Activated naive CD8-positive, alpha-beta T cell treated with anti-CD3 and anti-CD28 coated beads for 36 hours (primary cell): Measurements from ENCODE around the gene COTL1. TPM values are rescaled to one million over a fixed set of nuclear protein-coding genes. Genes with fewer than 3 reads are reported as not detected.

Experiments
- DNase-seq: peaks from one replicate; pipeline ENCODE4 v3.0.0; 2021
- H3K27ac Mint-ChIP-seq: one replicate; pipeline ENCODE4 v1.8.0; 2022; ENCODE audit warnings: mild to moderate bottlenecking, moderate library complexity, mixed read lengths
- H3K27me3 Mint-ChIP-seq: one replicate; pipeline ENCODE4 v1.8.0; 2022; ENCODE audit warnings: mild to moderate bottlenecking, mixed read lengths
- H3K36me3 Mint-ChIP-seq: one replicate; pipeline ENCODE4 v1.8.0; 2021; ENCODE audit warnings: mild to moderate bottlenecking, mixed read lengths
- H3K4me1 Mint-ChIP-seq: one replicate; pipeline ENCODE4 v1.8.0; 2021; ENCODE audit warnings: mixed read lengths
- H3K4me3 Mint-ChIP-seq: one replicate; pipeline ENCODE4 v1.8.0; 2022; ENCODE audit warnings: mild to moderate bottlenecking, moderate library complexity, mixed read lengths
- H3K9me3 Mint-ChIP-seq: one replicate; pipeline ENCODE4 v1.8.0; 2022; ENCODE audit warnings: mixed read lengths
- total RNA-seq, 2 experiments: library from RNA; stranded (reverse); gene quantifications; one replicate each; pipeline ENCODE4 v1.2.3, GENCODE V29; 2021

The COTL1 gene
- total RNA-seq, 2 experiments from 2014 or later, result 588 to 605 TPM

DNA sequence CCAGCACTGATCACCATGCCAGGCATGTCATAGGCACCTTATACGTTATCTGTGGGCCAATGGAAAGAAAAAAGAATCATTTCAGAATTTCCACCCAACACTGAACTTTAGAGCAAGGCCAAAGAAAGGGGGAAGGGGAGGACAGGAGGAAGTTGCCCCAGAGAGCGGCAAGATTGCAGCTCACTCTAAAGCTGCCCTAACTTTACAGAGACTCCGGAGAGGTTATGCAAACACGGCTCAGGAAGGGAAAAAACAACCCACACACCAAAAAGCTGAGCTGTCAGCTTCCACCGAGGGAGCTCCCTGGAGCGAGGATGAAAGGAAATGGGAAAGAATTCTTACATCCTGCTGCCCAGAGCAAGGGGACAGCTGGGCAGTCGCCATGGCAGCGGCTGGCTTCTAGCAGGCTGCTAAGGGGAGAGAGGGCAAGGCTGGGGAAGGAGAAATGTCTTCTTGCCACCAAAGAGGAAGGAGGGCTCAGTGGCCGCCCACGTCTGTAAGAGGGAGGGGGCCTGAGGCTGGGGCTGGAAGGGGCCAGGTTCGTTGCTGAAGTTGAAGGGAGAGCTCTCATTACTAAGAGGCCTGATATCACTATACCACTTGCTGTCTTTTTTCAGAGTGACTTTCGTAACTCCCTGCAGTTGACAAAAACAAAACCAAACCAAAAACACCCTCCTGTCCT, 18.2 kb downstream of the COTL1 start:
- Mint-ChIP-seq H3K36me3 (peaks cover 56% of the 10 kb centered on the region), H3K4me1 (peaks cover 90% of the 10 kb centered on the region), H3K4me3 (peak overlapping the region; percentile 83), H3K9me3 (no peaks in the 10 kb centered on the region), H3K27ac (peak overlapping the region; percentile 99), H3K27me3 (no peaks in the 10 kb centered on the region)
- peak; percentile 85 for DNase-seq

DNA sequence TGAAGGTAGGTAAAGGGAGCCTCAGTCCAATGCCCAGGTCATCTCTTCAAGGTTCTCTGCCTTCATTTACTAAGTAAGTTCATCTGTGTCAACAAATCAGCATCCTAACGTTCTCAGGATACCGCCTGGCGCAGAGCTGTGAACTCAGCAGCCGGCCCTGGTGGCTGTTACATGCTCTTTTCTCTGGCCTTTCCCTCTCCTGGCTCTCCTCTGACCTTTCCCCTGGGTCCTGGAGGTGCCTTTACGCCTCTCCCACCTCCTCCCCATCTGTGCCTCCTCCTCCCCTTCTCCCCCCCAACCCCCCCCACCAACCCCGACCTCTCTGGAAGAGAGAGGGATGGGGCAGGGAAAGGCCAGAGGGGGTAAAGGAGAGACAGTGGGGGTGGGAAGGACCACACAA, 19.5 kb downstream of the COTL1 start:
- Mint-ChIP-seq H3K27me3 (no peaks in the 10 kb centered on the region), H3K9me3 (no peaks in the 10 kb centered on the region), H3K4me3 (peak overlapping the region; percentile 66), H3K36me3 (peaks cover 60% of the 10 kb centered on the region), H3K27ac (peak overlapping the region; percentile 99), H3K4me1 (peaks cover 92% of the 10 kb centered on the region)
- no peak for DNase-seq

DNA sequence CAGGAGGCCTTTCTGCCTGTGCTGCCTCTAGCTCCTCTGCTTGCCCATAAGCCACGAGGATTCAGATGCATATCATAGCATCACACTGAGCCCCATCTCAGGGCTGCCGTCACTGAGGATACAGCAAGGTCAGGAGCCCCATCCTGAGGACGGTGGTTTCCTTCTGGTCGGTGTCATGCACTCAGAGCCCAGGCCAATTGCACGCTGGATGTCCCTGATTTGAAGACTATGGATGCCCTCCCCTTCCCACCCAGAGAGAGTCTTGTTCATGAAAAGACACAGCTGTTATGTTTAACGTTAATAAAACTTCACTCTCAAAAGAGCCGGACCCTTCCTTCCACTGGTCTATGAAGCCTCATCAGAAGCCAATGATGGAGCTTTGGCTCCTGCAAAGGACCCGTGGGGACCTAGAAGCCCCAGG, 19.9 kb downstream of the COTL1 start:
- Mint-ChIP-seq H3K4me3 (peak overlapping the region; percentile 66), H3K36me3 (peaks cover 59% of the 10 kb centered on the region), H3K9me3 (no peaks in the 10 kb centered on the region), H3K4me1 (peaks cover 91% of the 10 kb centered on the region), H3K27me3 (no peaks in the 10 kb centered on the region), H3K27ac (peak overlapping the region; percentile 99)
- DNase-seq, result no peak

DNA sequence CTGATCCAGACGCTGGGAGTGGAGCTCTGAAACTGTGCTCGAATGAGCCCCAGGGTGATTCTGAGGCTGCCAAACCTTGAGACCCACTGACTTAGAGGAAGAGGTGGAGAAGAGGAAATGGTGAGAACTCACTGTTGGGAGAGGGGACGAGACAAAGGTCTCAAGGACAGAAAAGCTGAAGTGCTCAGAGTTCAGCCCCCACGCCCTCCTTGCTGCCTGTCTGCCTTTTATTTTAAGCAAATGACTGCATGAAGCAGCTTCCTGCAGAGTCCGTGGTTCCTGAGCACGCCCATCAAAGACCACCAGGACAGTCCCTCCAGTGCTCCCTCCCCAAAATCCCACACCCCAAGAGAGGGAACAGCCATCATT, 20.4 kb downstream of the COTL1 start:
- Mint-ChIP-seq H3K27me3 (no peaks in the 10 kb centered on the region), H3K27ac (peak overlapping the region; percentile 99), H3K4me1 (peaks cover 92% of the 10 kb centered on the region), H3K9me3 (no peaks in the 10 kb centered on the region), H3K36me3 (peaks cover 59% of the 10 kb centered on the region), H3K4me3 (peak overlapping the region; percentile 66)
- no peak for DNase-seq

DNA sequence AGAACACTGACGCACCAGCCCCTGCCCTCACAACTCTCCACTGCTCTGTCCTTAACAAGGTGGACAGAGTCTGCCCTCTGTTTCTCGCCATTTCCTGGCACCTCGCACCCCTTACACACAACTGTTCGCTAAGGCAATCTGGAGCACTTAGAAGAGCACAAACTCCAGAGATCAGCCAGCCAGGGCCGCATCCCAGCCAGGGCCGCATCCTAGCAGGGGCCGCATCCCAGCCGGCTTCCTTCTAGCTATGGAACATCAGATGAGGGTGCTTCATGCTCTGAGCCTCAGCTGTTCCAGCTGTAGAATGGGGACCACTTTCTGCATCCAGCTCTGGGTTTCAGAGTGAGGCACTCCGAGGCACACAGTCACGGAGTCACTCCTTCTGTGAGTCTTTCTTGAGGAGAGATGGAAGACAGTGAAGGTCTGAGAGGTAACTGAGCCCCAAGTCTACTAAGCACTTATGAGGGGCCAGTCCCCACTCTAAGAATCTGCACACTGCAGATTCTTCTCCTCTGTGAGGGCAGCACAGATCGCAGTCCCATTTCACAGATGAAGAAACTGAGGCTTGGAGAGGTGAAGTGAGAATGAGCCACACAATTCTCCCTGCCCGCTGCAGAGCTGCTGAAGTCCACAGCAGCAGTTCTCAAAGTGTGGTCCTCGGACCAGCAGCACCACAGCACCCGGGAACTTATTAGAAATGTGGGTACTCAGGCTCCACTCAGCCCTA, 20.9 kb downstream of the COTL1 start:
- Mint-ChIP-seq H3K4me3 (peak overlapping the region; percentile 66), H3K4me1 (peaks cover 93% of the 10 kb centered on the region), H3K27me3 (no peaks in the 10 kb centered on the region), H3K9me3 (no peaks in the 10 kb centered on the region), H3K36me3 (peaks cover 64% of the 10 kb centered on the region), H3K27ac (peak overlapping the region; percentile 99)
- DNase-seq, result no peak

DNA sequence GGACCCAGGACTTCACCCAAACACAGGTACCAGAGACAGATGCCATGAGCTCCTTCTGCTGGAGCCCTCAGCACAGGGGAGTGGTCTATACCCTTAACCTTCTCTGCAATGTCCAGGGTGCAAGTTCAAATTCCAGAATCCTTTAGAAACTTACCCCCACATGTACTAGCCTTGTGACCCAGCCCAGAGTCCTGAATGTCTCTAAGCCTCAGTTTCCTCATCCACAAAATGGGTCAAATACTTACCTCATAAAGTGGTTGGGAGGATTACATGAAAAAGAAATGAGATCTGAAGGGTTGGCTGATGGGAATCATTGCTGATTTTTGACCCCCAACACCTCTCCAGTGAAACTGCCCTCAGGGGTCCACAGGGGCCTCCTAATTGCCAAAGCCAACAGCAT, 21.7 kb downstream of the COTL1 start:
- no peak for DNase-seq
- Mint-ChIP-seq H3K4me3 (no peak overlapping the region), H3K36me3 (peaks cover 66% of the 10 kb centered on the region), H3K4me1 (peaks cover 87% of the 10 kb centered on the region), H3K9me3 (no peaks in the 10 kb centered on the region), H3K27me3 (no peaks in the 10 kb centered on the region), H3K27ac (peak overlapping the region; percentile 99)

DNA sequence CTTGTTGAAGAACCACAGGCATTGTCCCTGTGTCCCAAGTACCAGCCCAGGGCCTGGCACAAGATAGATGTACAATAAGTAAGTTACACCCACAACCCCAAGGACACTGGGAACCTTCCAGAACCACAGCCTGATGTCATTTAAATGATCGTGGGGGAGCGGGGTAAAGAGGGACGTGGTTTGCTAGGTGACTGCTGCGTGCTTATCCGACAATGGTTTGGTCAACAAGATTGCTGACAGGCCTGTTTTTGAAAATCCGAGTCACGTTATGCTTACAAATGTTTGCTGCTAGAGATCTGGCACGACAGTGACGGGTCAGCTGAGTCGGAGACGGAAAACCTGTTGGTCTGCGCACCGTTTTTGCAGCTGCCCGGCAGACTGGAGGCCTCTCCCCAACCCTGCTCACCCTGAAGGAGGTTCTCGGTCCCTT, 22.8 kb downstream of the COTL1 start:
- H3K4me1 Mint-ChIP-seq, result peaks cover 76% of the 10 kb centered on the region
- no peak for DNase-seq

DNA sequence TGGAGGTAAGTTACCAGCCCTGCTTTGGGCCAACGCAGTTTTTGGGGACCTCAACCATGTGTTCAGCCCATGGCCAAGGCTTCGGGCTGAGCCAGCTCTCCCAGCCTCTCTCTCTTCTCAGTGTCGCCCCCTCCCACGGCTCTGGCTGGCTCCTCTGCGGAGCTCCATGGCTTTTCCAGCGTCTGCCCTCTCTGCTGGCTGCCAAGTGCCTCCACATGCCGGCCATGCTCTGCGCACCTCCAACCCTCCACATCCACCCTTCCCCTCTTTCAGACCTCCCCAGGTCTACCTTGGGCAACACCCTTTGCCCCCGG, 23.2 kb downstream of the COTL1 start:
- H3K36me3 Mint-ChIP-seq, result peaks cover 68% of the 10 kb centered on the region
- H3K27ac Mint-ChIP-seq, result peak overlapping the region; percentile 98
- DNase-seq, result no peak
- no peaks in the 10 kb centered on the region for H3K9me3 Mint-ChIP-seq
- H3K27me3 Mint-ChIP-seq, result no peaks in the 10 kb centered on the region
- peak overlapping the region; percentile 68 for H3K4me3 Mint-ChIP-seq
- peaks cover 73% of the 10 kb centered on the region for H3K4me1 Mint-ChIP-seq

More for the DNA sequence above, 22.8 kb downstream of the COTL1 start:
- no peaks in the 10 kb centered on the region for H3K27me3 Mint-ChIP-seq
- H3K27ac Mint-ChIP-seq, result peak overlapping the region; percentile 98
- H3K9me3 Mint-ChIP-seq, result no peaks in the 10 kb centered on the region
- H3K4me3 Mint-ChIP-seq, result peak overlapping the region; percentile 68
- peaks cover 64% of the 10 kb centered on the region for H3K36me3 Mint-ChIP-seq

DNA sequence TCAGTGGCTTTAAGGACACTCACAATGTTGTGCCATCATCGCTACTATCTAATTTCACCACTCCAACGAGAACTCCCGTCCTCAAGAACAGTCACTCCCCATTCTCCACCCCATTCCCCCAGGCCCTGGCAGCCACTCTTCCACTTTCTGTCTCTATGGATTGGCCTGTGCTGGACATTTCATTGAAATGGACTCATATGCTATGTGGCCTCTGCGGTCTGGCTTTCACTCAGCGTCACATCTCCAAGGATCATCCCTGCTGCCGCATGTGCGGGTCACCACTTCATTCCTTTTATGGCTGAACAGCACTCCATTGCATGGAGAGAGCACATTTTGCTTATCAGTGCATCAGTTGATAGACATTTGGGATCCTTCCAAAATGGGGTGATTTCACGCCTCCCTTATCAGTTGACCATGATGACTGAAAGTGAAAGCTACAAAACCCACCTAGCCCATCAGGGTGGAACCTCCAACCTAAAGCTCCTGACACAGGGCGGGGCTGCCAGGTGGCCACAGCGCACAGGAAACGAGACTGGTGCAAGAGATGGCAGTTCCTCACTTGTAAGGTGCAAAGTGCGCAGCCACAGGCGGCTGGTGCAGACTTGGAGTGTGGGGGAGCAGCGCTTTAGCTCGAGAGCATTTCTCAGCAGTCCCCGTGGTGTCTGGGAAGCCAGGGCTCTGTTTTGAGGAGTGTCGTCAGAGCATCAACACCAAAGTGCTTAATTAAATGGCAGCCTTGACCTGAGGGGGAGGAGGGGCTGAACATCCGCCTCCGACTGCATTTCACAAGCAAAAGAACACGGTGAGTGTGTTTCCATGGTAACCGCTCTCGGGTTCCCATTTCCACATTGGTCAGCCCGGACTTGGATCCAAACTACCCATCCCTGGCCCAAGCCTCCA, 23.8 kb downstream of the COTL1 start:
- no peaks in the 10 kb centered on the region for H3K27me3 Mint-ChIP-seq
- H3K9me3 Mint-ChIP-seq, result no peaks in the 10 kb centered on the region
- H3K4me3 Mint-ChIP-seq, result peak overlapping the region; percentile 68
- peak overlapping the region; percentile 98 for H3K27ac Mint-ChIP-seq
- DNase-seq, result peak; percentile 86
- H3K36me3 Mint-ChIP-seq, result peaks cover 70% of the 10 kb centered on the region
- peaks cover 67% of the 10 kb centered on the region for H3K4me1 Mint-ChIP-seq

DNA sequence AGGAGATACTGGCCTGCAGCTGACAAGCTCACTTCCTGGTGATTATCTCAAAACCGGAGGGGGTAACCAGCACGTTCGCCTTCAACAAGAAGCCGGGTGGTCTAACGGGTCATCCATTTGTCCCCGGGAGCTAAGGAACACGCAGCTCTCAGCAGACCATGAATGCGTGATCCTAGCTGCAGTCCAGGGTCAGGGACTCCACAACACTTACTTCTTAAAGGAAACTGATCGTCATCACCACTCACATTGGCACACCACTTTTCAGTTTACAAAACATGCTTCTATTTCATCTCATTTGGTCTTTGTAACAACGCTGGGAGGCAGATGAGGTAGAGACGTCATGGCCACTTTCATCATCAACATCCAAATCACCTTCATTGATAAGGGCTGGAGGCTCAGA, 25.2 kb downstream of the COTL1 start:
- Mint-ChIP-seq H3K36me3 (peaks cover 68% of the 10 kb centered on the region), H3K27ac (peak overlapping the region; percentile 81), H3K9me3 (no peaks in the 10 kb centered on the region), H3K4me3 (no peak overlapping the region), H3K27me3 (no peaks in the 10 kb centered on the region), H3K4me1 (peaks cover 55% of the 10 kb centered on the region)
- DNase-seq, result no peak

DNA sequence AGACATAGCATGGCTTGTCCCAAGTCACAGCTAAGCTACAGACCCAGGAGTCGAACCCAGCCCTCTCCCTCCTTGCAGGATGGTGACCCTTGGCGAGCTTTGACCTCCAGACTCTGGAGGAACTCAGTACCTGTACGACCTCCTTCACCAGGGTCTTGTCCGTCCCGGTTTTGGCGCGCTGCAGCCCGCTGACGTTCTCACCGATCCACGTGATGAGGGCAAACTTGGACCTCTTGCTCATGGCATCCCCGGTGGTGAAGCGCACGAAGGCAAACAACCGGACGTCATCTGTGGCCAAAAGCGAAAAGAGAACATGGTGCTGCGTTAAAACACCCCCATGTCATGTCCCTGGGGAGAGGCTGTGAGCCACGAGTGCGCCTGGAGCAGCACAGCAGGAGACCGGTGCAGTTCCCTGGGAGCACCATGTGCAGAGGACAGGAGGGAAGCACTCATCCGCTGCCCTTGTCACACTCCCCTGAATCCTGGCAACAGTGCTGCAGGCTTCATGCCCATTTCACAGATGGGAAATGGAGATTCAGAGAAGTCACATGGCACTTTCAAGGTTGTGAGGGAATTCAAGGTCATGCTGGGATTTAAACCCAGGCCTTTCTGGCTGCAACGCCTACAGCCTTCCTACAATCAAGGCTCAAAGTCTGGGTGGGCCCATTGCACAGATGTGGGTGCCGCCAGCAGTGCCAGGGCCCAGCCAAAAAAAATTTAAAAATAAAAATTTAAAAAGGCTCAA, 27.7 kb downstream of the COTL1 start:
- peaks cover 36% of the 10 kb centered on the region for H3K4me1 Mint-ChIP-seq
- peaks cover 57% of the 10 kb centered on the region for H3K36me3 Mint-ChIP-seq
- no peaks in the 10 kb centered on the region for H3K9me3 Mint-ChIP-seq
- H3K27me3 Mint-ChIP-seq, result no peaks in the 10 kb centered on the region
- no peak overlapping the region for H3K4me3 Mint-ChIP-seq
- H3K27ac Mint-ChIP-seq, result no peak overlapping the region
- no peak for DNase-seq

DNA sequence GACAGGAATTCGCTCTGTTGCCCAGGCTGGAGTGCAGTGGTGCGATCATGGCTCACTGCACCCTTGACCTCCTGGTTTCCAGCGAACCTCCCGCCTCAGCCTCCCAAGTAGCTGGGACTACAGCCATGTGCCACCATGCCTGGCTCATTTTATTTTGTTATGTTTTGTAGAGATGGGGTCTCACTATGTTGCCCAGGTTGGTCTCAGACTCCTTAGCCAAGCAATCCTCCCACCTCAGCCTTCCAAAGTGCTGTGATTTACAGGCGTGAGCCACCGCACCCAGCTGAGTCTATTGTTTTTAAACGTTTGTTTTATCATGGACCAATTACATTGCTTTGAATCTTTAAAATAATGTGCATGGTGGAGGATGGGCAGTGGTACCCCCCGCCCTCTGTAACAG, 28.9 kb downstream of the COTL1 start:
- H3K27ac Mint-ChIP-seq, result no peak overlapping the region
- H3K9me3 Mint-ChIP-seq, result no peaks in the 10 kb centered on the region
- no peak for DNase-seq
- H3K27me3 Mint-ChIP-seq, result no peaks in the 10 kb centered on the region
- H3K4me1 Mint-ChIP-seq, result peaks cover 24% of the 10 kb centered on the region
- no peak overlapping the region for H3K4me3 Mint-ChIP-seq
- peaks cover 51% of the 10 kb centered on the region for H3K36me3 Mint-ChIP-seq

DNA sequence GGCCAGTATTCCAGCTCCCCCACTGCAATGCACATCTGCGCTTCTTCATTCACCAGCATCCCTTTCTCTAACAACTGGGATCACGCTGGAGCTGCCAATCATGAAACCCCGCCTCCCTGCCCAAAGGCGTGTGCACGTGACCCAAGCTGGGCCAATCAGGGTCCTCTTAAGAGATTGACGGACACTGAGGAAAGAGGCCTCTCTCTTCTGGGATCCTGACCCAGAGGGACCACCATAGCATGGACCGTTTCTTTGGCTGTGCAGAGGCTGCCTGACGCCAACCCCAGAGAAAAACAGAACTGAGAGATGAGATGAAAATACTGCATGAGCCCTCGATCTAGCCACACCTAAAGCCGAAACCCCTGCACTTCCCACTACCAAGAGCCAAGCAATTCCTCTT, 32.0 kb downstream of the COTL1 start:
- Mint-ChIP-seq H3K27ac (no peak overlapping the region), H3K36me3 (peaks cover 38% of the 10 kb centered on the region), H3K27me3 (no peaks in the 10 kb centered on the region), H3K4me1 (peaks cover 11% of the 10 kb centered on the region), H3K4me3 (no peak overlapping the region), H3K9me3 (no peaks in the 10 kb centered on the region)
- DNase-seq, result no peak

DNA sequence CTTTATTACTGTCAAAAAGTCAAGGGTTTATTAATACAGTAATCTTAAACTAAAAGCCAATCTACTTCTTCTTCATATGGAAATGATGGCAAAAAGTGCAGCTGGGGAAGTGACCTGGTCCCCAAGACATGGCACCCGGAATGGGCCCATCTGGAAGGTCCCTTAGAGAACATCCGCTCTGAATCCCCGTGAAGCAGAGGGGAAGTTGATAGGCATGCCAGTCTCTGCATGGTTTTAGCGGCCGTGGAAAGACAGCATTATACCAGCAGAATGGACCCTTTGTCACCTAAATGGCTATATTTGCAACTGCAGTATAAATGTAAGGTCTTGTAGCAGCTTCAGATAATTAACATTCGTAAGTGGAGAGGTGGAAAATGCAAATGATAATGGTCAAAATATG, 32.4 kb downstream of the COTL1 start:
- Mint-ChIP-seq H3K27ac (no peak overlapping the region), H3K4me1 (peaks cover 14% of the 10 kb centered on the region), H3K36me3 (peaks cover 39% of the 10 kb centered on the region)

More for the DNA sequence above, 32.4 kb downstream of the COTL1 start:
- no peak for DNase-seq
- no peaks in the 10 kb centered on the region for H3K9me3 Mint-ChIP-seq
- no peak overlapping the region for H3K4me3 Mint-ChIP-seq
- H3K27me3 Mint-ChIP-seq, result no peaks in the 10 kb centered on the region
